ENCODE results near the gene SSBP3. TPM values are rescaled to one million over a fixed set of nuclear protein-coding genes. Genes with fewer than 3 reads are reported as not detected.
A peak's percentile ranks its signal among the peaks of the same experiment; 100 is the strongest.

SSBP3 gene
- total and polyA plus RNA-seq, 2 of the 13 experiments (the other 11 are each of a cell fraction or from before 2014, with no cell fraction given), result 8.5 to 17.6 TPM

GRCh38 chr1:54298284-54299033 lies 107.7 kb downstream of the SSBP3 start (continued):
- TF ChIP-seq RBM22 (optimal IDR thresholded peaks at IDR 0.05; ENCODE audit: low read length), result no peak
- TF ChIP-seq THRA (CRISPR knock-in tag; IDR thresholded peaks at IDR 0.05; ENCODE audit: borderline replicate concordance), result no peak
- TF ChIP-seq PAWR (CRISPR knock-in tag; IDR thresholded peaks at IDR 0.05; ENCODE audit: borderline replicate concordance), result no peak
- TF ChIP-seq POLR2G (IDR thresholded peaks at IDR 0.05; ENCODE audit: low read depth, low read length), result no peak

DNA sequence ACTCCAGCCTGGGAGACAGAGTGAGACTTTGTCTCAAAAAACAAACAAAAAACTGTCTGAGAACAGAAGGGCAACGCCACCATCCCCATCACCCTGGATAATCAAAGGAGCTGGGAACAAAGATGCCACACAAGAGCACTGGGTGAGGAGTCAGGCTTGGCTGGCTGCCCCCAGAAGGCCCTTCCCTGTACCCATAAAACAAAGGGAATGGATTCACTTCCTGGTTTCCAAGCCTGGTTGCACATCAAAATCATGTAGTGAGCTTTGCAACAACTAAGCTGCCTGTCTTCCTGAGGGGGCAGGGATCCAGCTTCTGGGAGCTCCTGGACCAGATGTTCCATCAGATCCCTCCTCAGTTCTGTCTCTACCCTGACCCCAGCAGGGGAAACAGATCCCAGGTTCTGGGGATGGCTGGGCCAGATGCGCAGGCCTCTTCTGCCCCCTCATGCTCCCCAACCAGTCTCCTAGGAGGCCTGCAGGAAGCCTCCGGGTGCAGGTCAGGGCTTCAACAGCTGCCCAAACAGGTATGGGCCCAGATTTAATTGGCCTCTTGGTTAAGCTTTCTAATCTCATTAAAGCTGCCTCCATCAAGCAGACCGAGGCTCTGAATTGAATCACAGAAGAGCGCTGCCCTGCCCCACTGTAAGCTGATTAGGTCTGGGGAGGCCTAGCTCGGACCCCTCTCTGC lies 108.5 kb downstream of the SSBP3 start:
- FAIRE-seq, result no peak
- no peaks in the 10 kb centered on the region for H4K20me1 ChIP-seq (ENCODE audit: insufficient read depth, low read length)
- CTCF ChIA-PET (ENCODE audit: low intra/inter-chr PET ratio, low total read pairs), result no interaction called here
- no peaks in the 10 kb centered on the region for H3K27me3 ChIP-seq (ENCODE audit: control insufficient read depth in 1 of 2, insufficient read depth in 2 of 2, low read length in 2 of 2)
- no peak overlapping the region for H3K9ac ChIP-seq (ENCODE audit: insufficient read depth, low read depth, low read length)
- H2AFZ ChIP-seq (ENCODE audit: low read length), result no peak overlapping the region
- no peaks in the 10 kb centered on the region for H3K36me3 ChIP-seq (replicated peaks in 1 of 2; ENCODE audit: control insufficient read depth in 1 of 2, insufficient read depth in 2 of 2, low read length in 2 of 2)
- no peaks in the 10 kb centered on the region for H3K9me3 ChIP-seq (ENCODE audit: low read length)
- H3K4me3 ChIP-seq (replicated peaks in 1 of 3; ENCODE audit: insufficient read depth in 1 of 3, low read depth in 2 of 3, low read length in 3 of 3), result no peak overlapping the region
- ATAC-seq, result peak; percentile 22; the same call in 1 of the 3 replicates
- intact Hi-C loops (cut with micrococcal nuclease; ENCODE audit: unreplicated experiment) (no loop called here), in situ Hi-C loops (cut with HindIII; ENCODE audit: extremely low pct_ligation_motif_present, low pct_unique_long_range_greater_than_20kb) (no loop called here)
- H3K4me1 ChIP-seq (ENCODE audit: insufficient read depth, low read length), result peaks cover 20% of the 10 kb centered on the region
- no peak overlapping the region for H3K27ac ChIP-seq (ENCODE audit: extremely low read length, insufficient read depth, low read length)
- POLR2A ChIA-PET, result no interaction called here
- no peaks in the 10 kb centered on the region for H3K79me2 ChIP-seq (ENCODE audit: insufficient read depth, low read length)
- 79% methylated on average over 3 of the region's 6 CpGs for WGBS (ENCODE audit: low lambda C conversion rate)
- DNase-seq (ENCODE audit: low spot score), result no peak
- no TSS peak for BruUV-seq (replicated peaks)
- no peak overlapping the region for H3K4me2 ChIP-seq (ENCODE audit: low read depth, low read length)
- TF ChIP-seq, protein P1, sequence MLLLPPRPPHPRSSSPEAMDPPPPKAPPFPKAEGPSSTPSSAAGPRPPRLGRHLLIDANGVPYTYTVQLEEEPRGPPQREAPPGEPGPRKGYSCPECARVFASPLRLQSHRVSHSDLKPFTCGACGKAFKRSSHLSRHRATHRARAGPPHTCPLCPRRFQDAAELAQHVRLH (CRISPR knock-in tag; IDR thresholded peaks at IDR 0.05; ENCODE audit: borderline replicate concordance, low read depth), result no peak
- no peak for TF ChIP-seq TCF12 (IDR thresholded peaks at IDR 0.05)
- no peak for TF ChIP-seq TCF12 (CRISPR knock-in tag; IDR thresholded peaks at IDR 0.05)
- TF ChIP-seq ZNF17 (CRISPR knock-in tag; IDR thresholded peaks at IDR 0.05), result no peak
- TF ChIP-seq, protein P2, sequence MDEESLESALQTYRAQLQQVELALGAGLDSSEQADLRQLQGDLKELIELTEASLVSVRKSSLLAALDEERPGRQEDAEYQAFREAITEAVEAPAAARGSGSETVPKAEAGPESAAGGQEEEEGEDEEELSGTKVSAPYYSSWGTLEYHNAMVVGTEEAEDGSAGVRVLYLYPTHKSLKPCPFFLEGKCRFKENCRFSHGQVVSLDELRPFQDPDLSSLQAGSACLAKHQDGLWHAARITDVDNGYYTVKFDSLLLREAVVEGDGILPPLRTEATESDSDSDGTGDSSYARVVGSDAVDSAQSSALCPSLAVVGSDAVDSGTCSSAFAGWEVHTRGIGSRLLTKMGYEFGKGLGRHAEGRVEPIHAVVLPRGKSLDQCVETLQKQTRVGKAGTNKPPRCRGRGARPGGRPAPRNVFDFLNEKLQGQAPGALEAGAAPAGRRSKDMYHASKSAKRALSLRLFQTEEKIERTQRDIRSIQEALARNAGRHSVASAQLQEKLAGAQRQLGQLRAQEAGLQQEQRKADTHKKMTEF (CRISPR knock-in tag; IDR thresholded peaks at IDR 0.05), result no peak
- TF ChIP-seq, protein P3, sequence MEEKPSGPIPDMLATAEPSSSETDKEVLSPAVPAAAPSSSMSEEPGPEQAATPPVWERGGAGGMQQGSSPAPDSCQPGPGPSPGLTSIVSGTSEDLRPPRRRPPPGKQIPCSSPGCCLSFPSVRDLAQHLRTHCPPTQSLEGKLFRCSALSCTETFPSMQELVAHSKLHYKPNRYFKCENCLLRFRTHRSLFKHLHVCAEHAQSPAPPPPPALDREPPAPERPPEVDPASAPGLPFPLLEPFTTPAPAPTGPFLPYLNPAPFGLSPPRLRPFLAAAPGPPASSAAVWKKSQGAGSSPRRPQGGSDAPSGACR (CRISPR knock-in tag; IDR thresholded peaks at IDR 0.05), result no peak
- no peak for TF ChIP-seq ZNF891 (CRISPR knock-in tag; IDR thresholded peaks at IDR 0.05)
- TF ChIP-seq ZNF569 (CRISPR knock-in tag; IDR thresholded peaks at IDR 0.05; ENCODE audit: borderline replicate concordance), result no peak
- no peak for TF ChIP-seq ETS1 (CRISPR knock-in tag; IDR thresholded peaks at IDR 0.05)
- TF ChIP-seq REL (CRISPR knock-in tag; conservative IDR thresholded peaks at IDR 0.05), result no peak
